A549 (cell line): ENCODE measurements around the gene CD207. TPM values are rescaled to one million over a fixed set of nuclear protein-coding genes. Genes with fewer than 3 reads are reported as not detected.

Experiments used
- ATAC-seq, 2 experiments: fragments of 200-7000 bp in 1 of 2; fragments of >200 bp in 1 of 2; cut with Nextera tagmentation in 1 of 2; cut with Tn5 transposase in 1 of 2; 3 replicates each; pipeline versions ENCODE4 v1.8.0 to v1.9.1; 2018 to 2020; ENCODE audit warnings: mild to moderate bottlenecking in 1 of 2, moderate library complexity in 1 of 2
- CTCF ChIA-PET: fragments of 300-600 bp; sonication (Branson Sonifier 250); formaldehyde crosslinking; extraction: SDS; loops from one replicate; lab custom pipeline; 2021; ENCODE audit warnings: antibody characterized with exemption, inconsistent platforms; lab: Yijun Ruan, JAX
- POLR2A ChIA-PET: fragments of 350-600 bp; formaldehyde crosslinking; extraction: SDS; loops from one replicate; lab custom pipeline; 2021; ENCODE audit warnings: antibody characterized with exemption, inconsistent platforms; lab: Yijun Ruan, JAX
- DNase-seq, 2 experiments: peaks; one replicate each; pipeline versions ENCODE4 v3.0.0 to v3.0.0-alpha.2; 2011 to 2016; ENCODE audit warnings: low read depth in 1 of 2, low spot score in 1 of 2
- FAIRE-seq: peaks from 2 replicates; lab custom pipeline; 2011; peaks lifted over from hg19 to GRCh38; lab: Jason Lieb, UNC
- H3K27ac ChIP-seq, 2 experiments: fragments of >200 bp; sonication (Bioruptor Twin); formaldehyde crosslinking; 3 replicates each; pipeline ENCODE4 v1.5.1; 2016 to 2017
- H3K4me1 ChIP-seq: fragments of >200 bp; sonication (Bioruptor Twin); formaldehyde crosslinking; 3 replicates; pipeline ENCODE4 v1.6.1; 2016
- H3K4me2 ChIP-seq: fragments of >200 bp; sonication (Bioruptor Twin); formaldehyde crosslinking; 3 replicates; pipeline ENCODE4 v1.6.1; 2016
- H3K4me3 ChIP-seq: fragments of >200 bp; sonication (Bioruptor Twin); formaldehyde crosslinking; 3 replicates; pipeline ENCODE4 v1.5.1; 2016
- H3K9me3 ChIP-seq: fragments of >200 bp; sonication (Bioruptor Twin); formaldehyde crosslinking; 3 replicates; pipeline ENCODE4 v1.6.1; 2016
- CBX8 ChIP-seq: fragments of 200-600 bp; sonication (generic); IDR thresholded peaks from 2 replicates; pipeline ENCODE4 v1.6.1; 2016
- CEBPB ChIP-seq, 2 experiments: fragments of >200 bp in 1 of 2; sonication (Bioruptor Twin) in 1 of 2; formaldehyde crosslinking in 1 of 2; IDR thresholded peaks; 2 replicates each; pipeline ENCODE4 v1.6.1; 2012 to 2016
- CTCF ChIP-seq: fragments of >200 bp; sonication (Bioruptor Twin); formaldehyde crosslinking; IDR thresholded peaks from 3 replicates; pipeline ENCODE4 v1.5.1; 2016
- EHMT2 ChIP-seq: fragments of 200-600 bp; sonication (generic); IDR thresholded peaks from 2 replicates; pipeline ENCODE4 v1.6.1; 2016; ENCODE audit warnings: antibody characterized with exemption, low read depth, mild to moderate bottlenecking, moderate library complexity
- ELK1 ChIP-seq: fragments of 150-350 bp; IDR thresholded peaks from 2 replicates; pipeline ENCODE4 v1.6.1; 2014; ENCODE audit warnings: low read depth, mild to moderate bottlenecking, low read length
- GATA3 ChIP-seq: IDR thresholded peaks from 2 replicates; pipeline ENCODE4 v1.6.1; 2012; ENCODE audit warnings: borderline replicate concordance
- HEYL ChIP-seq: fragments of 250-450 bp; sonication (Bioruptor Pico); IDR thresholded peaks from 2 replicates; pipeline ENCODE4 v1.8.0; 2021; ENCODE audit warnings: mild to moderate bottlenecking, moderate library complexity
- KDM1A ChIP-seq: fragments of 200-600 bp; sonication (generic); IDR thresholded peaks from 2 replicates; pipeline ENCODE4 v1.6.1; 2016; ENCODE audit warnings: low read depth, mild to moderate bottlenecking
- MAZ ChIP-seq: fragments of 150-350 bp; IDR thresholded peaks from 2 replicates; pipeline ENCODE4 v1.6.1; 2014; ENCODE audit warnings: antibody characterized with exemption, low read depth, low read length, borderline replicate concordance
- NFE2L2 ChIP-seq: fragments of 150-350 bp; conservative IDR thresholded peaks from 2 replicates; pipeline ENCODE4 v1.6.1; 2014; ENCODE audit warnings: low read length
- NR3C1 ChIP-seq: fragments of >200 bp; sonication (Bioruptor Twin); formaldehyde crosslinking; IDR thresholded peaks from 3 replicates; pipeline ENCODE4 v1.6.1; 2017
- POLR2A ChIP-seq: IDR thresholded peaks from 2 replicates; pipeline ENCODE4 v1.6.1; 2012; ENCODE audit warnings: mild to moderate bottlenecking, low read length
- RAD21 ChIP-seq, 2 experiments: fragments of >200 bp in 1 of 2; sonication (Bioruptor Twin) in 1 of 2; formaldehyde crosslinking in 1 of 2; IDR thresholded peaks in 1 of 2; conservative IDR thresholded peaks in 1 of 2; 2 replicates in 1 of 2; 3 replicates in 1 of 2; pipeline ENCODE4 v1.6.1; 2012 to 2018; ENCODE audit warnings: inconsistent platforms in 1 of 2
- RFX5 ChIP-seq: fragments of 450-650 bp; IDR thresholded peaks from 2 replicates; pipeline ENCODE4 v1.7.1; 2014; ENCODE audit warnings: antibody characterized with exemption, mild to moderate bottlenecking, moderate library complexity
- SMC3 ChIP-seq: fragments of >200 bp; sonication (Bioruptor Twin); formaldehyde crosslinking; IDR thresholded peaks from 3 replicates; pipeline ENCODE4 v1.6.1; 2018; ENCODE audit warnings: inconsistent platforms
- TFCP2L1 ChIP-seq: fragments of 250-450 bp; sonication (Bioruptor Pico); IDR thresholded peaks from 2 replicates; pipeline ENCODE4 v1.5.0; 2021; ENCODE audit warnings: mild to moderate bottlenecking
- WGBS: methylation state at CpG from one replicate; pipeline ENCODE4 v1.1.6; 2017; ENCODE audit errors: missing lambda C conversion rate; 5-methylcytosine and 5-hydroxymethylcytosine counted together
- polyA plus RNA-seq, 4 experiments: library from polyadenylated mRNA; depleted of rRNA in 3 of 4; stranded (reverse); fragments of >200 nt; fragmentation: RNase III in 1 of 4; extraction: RNeasy Plus Mini Kit Qiagen cat#74134 plus additional on column Dnase treatment in 1 of 4; gene quantifications; 2 replicates in 3 of 4; 3 replicates in 1 of 4; pipeline ENCODE4 v1.2.3, GENCODE V29; 2011 to 2017
- TF ChIP-seq, protein P1 (sequence below): fragments of >200 bp; sonication (Bioruptor Twin); formaldehyde crosslinking; IDR thresholded peaks from 2 replicates; pipeline ENCODE4 v1.6.1; 2016
- TF ChIP-seq, protein P2 (sequence below): fragments of >200 bp; sonication (Bioruptor Twin); formaldehyde crosslinking; IDR thresholded peaks from 3 replicates; pipeline ENCODE4 v1.6.1; 2016

CD207 gene
- polyA plus RNA-seq, 2 of the 4 experiments (the other 2 are of a cell fraction): 0.05 TPM; not detected in 1

DNA sequence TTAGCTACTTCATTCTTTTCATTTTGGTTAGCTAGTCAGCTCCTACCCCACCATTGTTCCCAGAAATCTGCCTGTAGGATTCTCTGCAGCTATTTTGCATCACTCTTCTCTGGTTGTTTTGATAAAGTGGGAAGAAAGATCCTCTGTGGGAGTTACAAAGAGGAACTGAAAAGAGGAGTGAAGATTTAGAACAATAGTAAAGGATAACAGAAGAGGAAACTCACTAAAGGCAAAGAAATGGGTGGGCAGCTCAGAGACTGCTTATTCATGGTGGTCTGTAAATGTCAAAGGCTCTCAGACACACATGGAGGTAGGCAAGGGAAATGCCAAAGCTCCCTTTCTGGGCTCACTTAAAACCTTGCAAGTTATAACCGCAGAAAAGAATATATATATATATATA is 17.2 kb upstream of the CD207 start:
- ATAC-seq (no peak), FAIRE-seq (no peak), DNase-seq (no peak)
- Histone ChIP-seq H3K4me2 (no peak overlapping the region), H3K9me3 (no peaks in the 10 kb centered on the region), H3K4me1 (no peaks in the 10 kb centered on the region), H3K4me3 (no peak overlapping the region), H3K27ac (no peak overlapping the region)
- CTCF ChIA-PET: interaction anchor here (1.0 to 6.3 kb wide), 7 partner anchors 10 to 96 kb away, joined by 3 to 79 read pairs (median 3); no protein-coding TSS in a partner anchor
- 88% methylated on average over 1 of the region's 1 CpG for WGBS
- TF ChIP-seq TFCP2L1 (CRISPR knock-in tag): no peak
- TF ChIP-seq, protein P1, sequence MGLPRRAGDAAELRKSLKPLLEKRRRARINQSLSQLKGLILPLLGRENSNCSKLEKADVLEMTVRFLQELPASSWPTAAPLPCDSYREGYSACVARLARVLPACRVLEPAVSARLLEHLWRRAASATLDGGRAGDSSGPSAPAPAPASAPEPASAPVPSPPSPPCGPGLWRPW: no peak
- POLR2A ChIA-PET: no interaction called here

DNA sequence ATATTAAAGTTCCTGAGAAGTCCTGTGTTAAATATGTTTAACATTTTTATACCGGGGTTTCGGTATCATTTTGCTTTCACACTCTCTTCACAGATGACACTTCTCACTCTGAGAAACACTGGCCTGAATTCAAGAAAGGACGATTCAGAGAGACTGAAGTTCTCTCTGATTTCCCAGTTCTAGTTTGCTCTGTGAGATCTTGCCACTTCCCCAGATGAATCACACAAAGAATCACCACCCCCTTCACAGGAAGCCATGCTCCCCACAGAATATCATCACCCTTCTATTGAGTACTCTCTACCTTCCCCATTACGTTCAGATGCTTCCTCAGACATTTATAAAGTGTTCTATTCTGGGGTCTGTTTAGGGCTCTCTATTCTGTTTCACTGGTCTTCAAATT is 16.1 kb upstream of the CD207 start:
- Histone ChIP-seq H3K4me3 (no peak overlapping the region), H3K4me1 (no peaks in the 10 kb centered on the region), H3K27ac (no peak overlapping the region), H3K4me2 (no peak overlapping the region), H3K9me3 (no peaks in the 10 kb centered on the region)
- DNase-seq: no peak
- no peak for FAIRE-seq
- ATAC-seq: no peak
- 21% methylated on average over 4 of the region's 4 CpGs for WGBS
- no peak for TF ChIP-seq CEBPB (IDR thresholded peaks at IDR 0.05)
- no peak for TF ChIP-seq EHMT2
- no peak for TF ChIP-seq NR3C1
- TF ChIP-seq MAZ: no peak
- CTCF ChIA-PET: interaction anchor here (1.3 to 6.3 kb wide), 6 partner anchors 11 to 97 kb away, joined by 3 to 79 read pairs (median 6); partner anchors contain the start of gene FIGLA
- POLR2A ChIA-PET: no interaction called here

GRCh38 chr2:70850925-70851324 is 15.3 kb upstream of the CD207 start:
- TF ChIP-seq HEYL (CRISPR knock-in tag): no peak
- TF ChIP-seq RFX5: no peak
- no peak for TF ChIP-seq NFE2L2
- TF ChIP-seq KDM1A: no peak
- TF ChIP-seq SMC3: no peak
- no peak for TF ChIP-seq POLR2A
- TF ChIP-seq, protein P2, sequence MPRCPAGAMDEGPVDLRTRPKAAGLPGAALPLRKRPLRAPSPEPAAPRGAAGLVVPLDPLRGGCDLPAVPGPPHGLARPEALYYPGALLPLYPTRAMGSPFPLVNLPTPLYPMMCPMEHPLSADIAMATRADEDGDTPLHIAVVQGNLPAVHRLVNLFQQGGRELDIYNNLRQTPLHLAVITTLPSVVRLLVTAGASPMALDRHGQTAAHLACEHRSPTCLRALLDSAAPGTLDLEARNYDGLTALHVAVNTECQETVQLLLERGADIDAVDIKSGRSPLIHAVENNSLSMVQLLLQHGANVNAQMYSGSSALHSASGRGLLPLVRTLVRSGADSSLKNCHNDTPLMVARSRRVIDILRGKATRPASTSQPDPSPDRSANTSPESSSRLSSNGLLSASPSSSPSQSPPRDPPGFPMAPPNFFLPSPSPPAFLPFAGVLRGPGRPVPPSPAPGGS: no peak
- TF ChIP-seq CBX8: no peak
- no peak for TF ChIP-seq CTCF
- TF ChIP-seq GATA3: no peak
- no peak for TF ChIP-seq ELK1
- TF ChIP-seq RAD21 (conservative IDR thresholded peaks at IDR 0.05 in 1 of 2, IDR thresholded peaks at IDR 0.05 in 1 of 2): no peak
- TF ChIP-seq, protein P1: no peak
- Histone ChIP-seq H3K4me3 (no peak overlapping the region), H3K27ac (no peak overlapping the region), H3K9me3 (no peaks in the 10 kb centered on the region), H3K4me2 (no peak overlapping the region), H3K4me1 (no peaks in the 10 kb centered on the region)
- CTCF ChIA-PET: interaction anchor here (1.4 to 6.3 kb wide), 5 partner anchors 12 to 97 kb away, joined by 3 to 79 read pairs (median 8); partner anchors contain the start of gene FIGLA
- ATAC-seq (no peak), DNase-seq (no peak), FAIRE-seq (no peak)
- 7% methylated on average over 2 of the region's 2 CpGs for WGBS
- POLR2A ChIA-PET: no interaction called here
